Activated naive CD8-positive, alpha-beta T cell treated with anti-CD3 and anti-CD28 coated beads for 36 hours (primary cell): Measurements from ENCODE around the gene GUCY2D. TPM values are rescaled to one million over a fixed set of nuclear protein-coding genes. Genes with fewer than 3 reads are reported as not detected.
"Not testable (repeated sequence)": the region's sequence is repeated elsewhere in the genome, so short reads cannot be mapped to it uniquely, and the experiment has no call there.

Experiments used
- DNase-seq: peaks from one replicate; pipeline ENCODE4 v3.0.0; 2021
- H3K27ac Mint-ChIP-seq: one replicate; pipeline ENCODE4 v1.8.0; 2022; ENCODE audit warnings: mild to moderate bottlenecking, moderate library complexity, mixed read lengths
- H3K27me3 Mint-ChIP-seq: one replicate; pipeline ENCODE4 v1.8.0; 2022; ENCODE audit warnings: mild to moderate bottlenecking, mixed read lengths
- H3K36me3 Mint-ChIP-seq: one replicate; pipeline ENCODE4 v1.8.0; 2021; ENCODE audit warnings: mild to moderate bottlenecking, mixed read lengths
- H3K4me1 Mint-ChIP-seq: one replicate; pipeline ENCODE4 v1.8.0; 2021; ENCODE audit warnings: mixed read lengths
- H3K4me3 Mint-ChIP-seq: one replicate; pipeline ENCODE4 v1.8.0; 2022; ENCODE audit warnings: mild to moderate bottlenecking, moderate library complexity, mixed read lengths
- H3K9me3 Mint-ChIP-seq: one replicate; pipeline ENCODE4 v1.8.0; 2022; ENCODE audit warnings: mixed read lengths
- total RNA-seq, 2 experiments: library from RNA; stranded (reverse); gene quantifications; one replicate each; pipeline ENCODE4 v1.2.3, GENCODE V29; 2021

GUCY2D gene
- total RNA-seq, 2 experiments from 2014 or later, result not detected

- H3K36me3 Mint-ChIP-seq, result no peaks in the 10 kb centered on the region
These were observed 55.3 kb downstream of the GUCY2D start for GRCh38 chr17:8057691-8058114.

GRCh38 chr17:8059131-8059530 lies 56.7 kb downstream of the GUCY2D start:
- H3K27ac Mint-ChIP-seq, result no peak overlapping the region
- no peaks in the 10 kb centered on the region for H3K9me3 Mint-ChIP-seq
- no peak overlapping the region for H3K4me3 Mint-ChIP-seq
- peaks cover 21% of the 10 kb centered on the region for H3K4me1 Mint-ChIP-seq
- H3K27me3 Mint-ChIP-seq, result peaks cover 77% of the 10 kb centered on the region
- no peaks in the 10 kb centered on the region for H3K36me3 Mint-ChIP-seq
- no peak for DNase-seq

More at GRCh38 chr17:8057691-8058114, 55.3 kb downstream of the GUCY2D start:
- Mint-ChIP-seq H3K4me3 (no peak overlapping the region), H3K9me3 (no peaks in the 10 kb centered on the region), H3K4me1 (peaks cover 21% of the 10 kb centered on the region), H3K27ac (no peak overlapping the region), H3K27me3 (peaks cover 65% of the 10 kb centered on the region)
- peak; percentile 49 for DNase-seq

GRCh38 chr17:8060274-8060673 lies 57.9 kb downstream of the GUCY2D start:
- H3K27ac Mint-ChIP-seq, result no peak overlapping the region
- H3K36me3 Mint-ChIP-seq, result no peaks in the 10 kb centered on the region

GRCh38 chr17:8061851-8062250 lies 59.4 kb downstream of the GUCY2D start:
- H3K36me3 Mint-ChIP-seq, DNase-seq, H3K27ac Mint-ChIP-seq, H3K4me1 Mint-ChIP-seq, H3K9me3 Mint-ChIP-seq, H3K4me3 Mint-ChIP-seq: not testable (repeated sequence)
- peaks cover 80% of the 10 kb centered on the region for H3K27me3 Mint-ChIP-seq

More at GRCh38 chr17:8060274-8060673, 57.9 kb downstream of the GUCY2D start:
- peak; percentile 47 for DNase-seq
- no peak overlapping the region for H3K4me3 Mint-ChIP-seq
- peaks cover 87% of the 10 kb centered on the region for H3K27me3 Mint-ChIP-seq
- H3K9me3 Mint-ChIP-seq, result no peaks in the 10 kb centered on the region
- H3K4me1 Mint-ChIP-seq, result peaks cover 21% of the 10 kb centered on the region

GRCh38 chr17:8062435-8062806 lies 60.0 kb downstream of the GUCY2D start:
- H3K4me1 Mint-ChIP-seq, result peaks cover 6% of the 10 kb centered on the region
- no peak overlapping the region for H3K27ac Mint-ChIP-seq
- H3K36me3 Mint-ChIP-seq, result no peaks in the 10 kb centered on the region

GRCh38 chr17:8062807-8063483 lies 60.5 kb downstream of the GUCY2D start:
- Mint-ChIP-seq H3K4me1 (peaks cover 5% of the 10 kb centered on the region), H3K36me3 (no peaks in the 10 kb centered on the region), H3K27ac (no peak overlapping the region), H3K9me3 (no peaks in the 10 kb centered on the region), H3K27me3 (peaks cover 70% of the 10 kb centered on the region), H3K4me3 (no peak overlapping the region)
- DNase-seq, result no peak

More at GRCh38 chr17:8062435-8062806, 60.0 kb downstream of the GUCY2D start:
- Mint-ChIP-seq H3K4me3 (no peak overlapping the region), H3K9me3 (no peaks in the 10 kb centered on the region), H3K27me3 (peaks cover 74% of the 10 kb centered on the region)
- no peak for DNase-seq

GRCh38 chr17:8063761-8064534 lies 61.5 kb downstream of the GUCY2D start:
- no peaks in the 10 kb centered on the region for H3K36me3 Mint-ChIP-seq
- DNase-seq, result no peak
- peaks cover 60% of the 10 kb centered on the region for H3K27me3 Mint-ChIP-seq
- peaks cover 4% of the 10 kb centered on the region for H3K4me1 Mint-ChIP-seq
- H3K4me3 Mint-ChIP-seq, result no peak overlapping the region
- no peaks in the 10 kb centered on the region for H3K9me3 Mint-ChIP-seq
- no peak overlapping the region for H3K27ac Mint-ChIP-seq

- DNase-seq, result no peak
- H3K4me3 Mint-ChIP-seq, result no peak overlapping the region
These were observed 62.2 kb downstream of the GUCY2D start for GRCh38 chr17:8064561-8065019.

GRCh38 chr17:8066841-8067775 lies 64.7 kb downstream of the GUCY2D start:
- Mint-ChIP-seq H3K4me1 (no peaks in the 10 kb centered on the region), H3K9me3 (no peaks in the 10 kb centered on the region), H3K36me3 (no peaks in the 10 kb centered on the region), H3K27me3 (peaks cover 42% of the 10 kb centered on the region), H3K4me3 (no peak overlapping the region), H3K27ac (no peak overlapping the region)
- DNase-seq, result no peak

More at GRCh38 chr17:8064561-8065019, 62.2 kb downstream of the GUCY2D start:
- Mint-ChIP-seq H3K4me1 (peaks cover 2% of the 10 kb centered on the region), H3K27me3 (peaks cover 54% of the 10 kb centered on the region), H3K27ac (no peak overlapping the region), H3K36me3 (no peaks in the 10 kb centered on the region), H3K9me3 (no peaks in the 10 kb centered on the region)

- H3K4me1 Mint-ChIP-seq, result peaks cover 4% of the 10 kb centered on the region
- no peak overlapping the region for H3K4me3 Mint-ChIP-seq
- no peak for DNase-seq
- H3K27ac Mint-ChIP-seq, result no peak overlapping the region
- no peaks in the 10 kb centered on the region for H3K36me3 Mint-ChIP-seq
- peaks cover 42% of the 10 kb centered on the region for H3K27me3 Mint-ChIP-seq
- H3K9me3 Mint-ChIP-seq, result no peaks in the 10 kb centered on the region
These were observed 65.4 kb downstream of the GUCY2D start for GRCh38 chr17:8067806-8068205.

GRCh38 chr17:8068736-8069586 lies 66.5 kb downstream of the GUCY2D start:
- H3K27me3 Mint-ChIP-seq, result peaks cover 42% of the 10 kb centered on the region
- no peak overlapping the region for H3K27ac Mint-ChIP-seq
- DNase-seq, result no peak
- H3K9me3 Mint-ChIP-seq, result no peaks in the 10 kb centered on the region
- H3K4me3 Mint-ChIP-seq, result no peak overlapping the region
- H3K4me1 Mint-ChIP-seq, result peaks cover 14% of the 10 kb centered on the region
- no peaks in the 10 kb centered on the region for H3K36me3 Mint-ChIP-seq

- DNase-seq, result no peak
These were observed 67.1 kb downstream of the GUCY2D start for GRCh38 chr17:8069587-8069860.

More at GRCh38 chr17:8069587-8069860, 67.1 kb downstream of the GUCY2D start:
- peaks cover 16% of the 10 kb centered on the region for H3K4me1 Mint-ChIP-seq
- H3K36me3 Mint-ChIP-seq, result no peaks in the 10 kb centered on the region
- H3K27ac Mint-ChIP-seq, result no peak overlapping the region
- H3K27me3 Mint-ChIP-seq, result peaks cover 42% of the 10 kb centered on the region
- H3K9me3 Mint-ChIP-seq, result no peaks in the 10 kb centered on the region
- no peak overlapping the region for H3K4me3 Mint-ChIP-seq
